Neural cell (in vitro differentiated cells): ENCODE measurements around the gene CATSPERD. TPM values are rescaled to one million over a fixed set of nuclear protein-coding genes. Genes with fewer than 3 reads are reported as not detected.
"Not testable (repeated sequence)": the region's sequence is repeated elsewhere in the genome, so short reads cannot be mapped to it uniquely, and the experiment has no call there.

Source experiments
- H2AFZ ChIP-seq: fragments of 200-600, 300-800 bp; sonication (generic), shearing (Covaris generic); 2 replicates; pipeline ENCODE4 v1.6.0; 2014; ENCODE audit warnings: low read depth, mild to moderate bottlenecking, antibody characterized with exemption, low read length, moderate library complexity
- H3F3A ChIP-seq: fragments of 200-600 bp; shearing (Covaris generic); 2 replicates; pipeline ENCODE4 v1.6.1; 2016; ENCODE audit warnings: mild to moderate bottlenecking, moderate library complexity, mixed read lengths, antibody characterized with exemption, low read length; ENCODE audit not compliant: insufficient read depth, poor library complexity, severe bottlenecking
- H3K27ac ChIP-seq: fragments of 200-600, 300-800 bp; sonication (generic), shearing (Covaris generic); 2 replicates; pipeline ENCODE4 v1.5.1; 2014; ENCODE audit warnings: mild to moderate bottlenecking, low read length, moderate library complexity
- H3K27me3 ChIP-seq: fragments of 300-800, 200-600 bp; sonication (generic), shearing (Covaris generic); 2 replicates; pipeline ENCODE4 v1.6.0; 2014; ENCODE audit warnings: mild to moderate bottlenecking, low read depth, low read length, moderate library complexity; ENCODE audit not compliant: insufficient read depth
- H3K36me3 ChIP-seq: fragments of 300-800, 200-600 bp; sonication (generic), shearing (Covaris generic); 2 replicates; pipeline ENCODE4 v1.5.1; 2014; ENCODE audit warnings: mild to moderate bottlenecking, antibody characterized with exemption, low read length, moderate library complexity; ENCODE audit not compliant: insufficient read depth
- H3K4me2 ChIP-seq: fragments of 300-800, 200-600 bp; sonication (generic), shearing (Covaris generic); 2 replicates; pipeline ENCODE4 v1.6.0; 2014; ENCODE audit warnings: mild to moderate bottlenecking, low read length
- H3K4me3 ChIP-seq: fragments of 300-800, 200-600 bp; sonication (generic), shearing (Covaris generic); 2 replicates; pipeline ENCODE4 v1.5.1; 2014; ENCODE audit warnings: mild to moderate bottlenecking, low read length, moderate library complexity
- H3K79me2 ChIP-seq: fragments of 200-600 bp; shearing (Covaris generic); replicated peaks from 2 replicates; pipeline ENCODE4 v1.6.0; 2014; ENCODE audit warnings: mild to moderate bottlenecking, low read length, moderate library complexity; ENCODE audit not compliant: insufficient read depth
- H3K9ac ChIP-seq: fragments of 300-800, 200-600 bp; sonication (generic), shearing (Covaris generic); 2 replicates; pipeline ENCODE4 v1.6.1; 2016; ENCODE audit warnings: mild to moderate bottlenecking, low read length, mixed read lengths
- H3K9me2 ChIP-seq: fragments of 200-600 bp; shearing (Covaris generic); 2 replicates; pipeline ENCODE4 v1.6.1; 2016; ENCODE audit warnings: mild to moderate bottlenecking, low read length, mixed read lengths; ENCODE audit not compliant: insufficient read depth
- H3K9me3 ChIP-seq: fragments of 200-600, 300-800 bp; sonication (generic), shearing (Covaris generic); 2 replicates; pipeline ENCODE4 v1.6.1; 2016; ENCODE audit warnings: mild to moderate bottlenecking, mixed run types, low read length, moderate library complexity, mixed read lengths
- H4K20me1 ChIP-seq: fragments of 200-600 bp; shearing (Covaris generic); 2 replicates; pipeline ENCODE4 v1.6.1; 2016; ENCODE audit warnings: mild to moderate bottlenecking, mixed run types; ENCODE audit not compliant: insufficient read depth
- EP300 ChIP-seq: fragments of 450-650 bp; conservative IDR thresholded peaks from 2 replicates; pipeline ENCODE4 v1.6.1; 2014; ENCODE audit warnings: antibody characterized with exemption, mild to moderate bottlenecking, moderate library complexity; ENCODE audit not compliant: poor library complexity, severe bottlenecking
- EZH2 ChIP-seq: fragments of 200-600, 300-800 bp; shearing (Covaris generic), sonication (generic); IDR thresholded peaks from 2 replicates; pipeline ENCODE4 v1.6.1; 2014; ENCODE audit warnings: antibody characterized with exemption, low read length, borderline replicate concordance, mild to moderate bottlenecking; ENCODE audit not compliant: insufficient read depth, poor library complexity, severe bottlenecking
- MXI1 ChIP-seq: fragments of 450-650 bp; conservative IDR thresholded peaks from 2 replicates; pipeline ENCODE4 v1.6.1; 2014; ENCODE audit warnings: antibody characterized with exemption, mild to moderate bottlenecking; ENCODE audit not compliant: poor library complexity, severe bottlenecking
- POLR2AphosphoS5 ChIP-seq: IDR thresholded peaks from 2 replicates; pipeline ENCODE4 v1.6.1; 2012
- RAD21 ChIP-seq: fragments of 450-650 bp; conservative IDR thresholded peaks from 2 replicates; pipeline ENCODE4 v1.6.1; 2014; ENCODE audit warnings: antibody characterized with exemption, mild to moderate bottlenecking, moderate library complexity
- SMC3 ChIP-seq: fragments of 450-650 bp; conservative IDR thresholded peaks from 2 replicates; pipeline ENCODE4 v1.6.1; 2014; ENCODE audit warnings: antibody characterized with exemption, mild to moderate bottlenecking, moderate library complexity; ENCODE audit not compliant: poor library complexity
- TAF1 ChIP-seq: IDR thresholded peaks from 2 replicates; pipeline ENCODE4 v1.6.1; 2012; ENCODE audit warnings: low read depth
- polyA plus RNA-seq: library from polyadenylated mRNA; depleted of rRNA; stranded (reverse); fragments of >200 nt; gene quantifications from 2 replicates; pipeline ENCODE4 v1.2.3, GENCODE V29; 2014
- TF ChIP-seq, protein P1 (sequence below): fragments of 450-650 bp; IDR thresholded peaks from 2 replicates; pipeline ENCODE4 v1.5.1; 2014; ENCODE audit warnings: antibody characterized with exemption, mild to moderate bottlenecking, moderate library complexity; ENCODE audit not compliant: poor library complexity, severe bottlenecking
- TF ChIP-seq, protein P2 (sequence below): IDR thresholded peaks from 2 replicates; pipeline ENCODE4 v1.6.1; 2012; ENCODE audit warnings: borderline replicate concordance

Gene CATSPERD
- polyA plus RNA-seq, 1 donor from 2014 or later = not detected

DNA sequence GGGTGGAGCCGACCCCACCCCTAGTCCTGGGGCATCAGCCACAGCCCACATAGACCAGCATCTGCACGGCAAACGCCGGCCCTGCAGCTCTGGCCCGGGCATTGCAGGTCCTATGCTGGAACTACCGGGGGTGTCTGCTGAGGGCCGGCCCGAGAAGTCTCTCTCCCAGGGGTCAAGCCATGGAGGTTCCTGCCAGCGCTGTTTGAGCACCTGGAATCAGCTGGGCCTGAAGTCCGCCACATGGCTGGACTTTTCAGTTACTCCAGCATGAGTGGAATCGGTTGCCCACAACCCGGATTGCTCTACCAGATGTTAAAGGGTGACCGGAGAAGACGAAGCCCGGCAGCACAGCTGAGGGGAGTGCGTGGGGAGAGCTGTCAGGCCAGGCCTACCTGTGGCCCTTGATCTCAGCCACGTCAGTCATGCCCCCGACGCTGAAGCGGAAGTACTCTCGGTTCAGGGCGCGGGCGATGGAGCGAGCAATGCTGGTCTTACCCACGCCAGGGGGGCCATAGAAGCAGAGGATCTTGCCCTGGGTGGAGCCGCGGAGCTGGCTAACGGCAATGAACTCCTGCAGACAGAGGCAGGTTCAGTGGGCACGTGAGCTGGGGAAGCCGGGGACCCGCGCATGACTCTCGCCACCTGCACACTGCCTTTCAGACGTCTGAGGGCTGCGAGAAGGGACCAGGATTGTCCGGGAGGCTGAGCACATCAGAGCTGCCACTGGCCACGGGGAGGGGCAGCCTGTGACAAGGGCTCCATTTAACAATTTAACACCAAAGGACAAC lies 21.6 kb upstream of the CATSPERD start:
- no peaks in the 10 kb centered on the region for H3K9me2 ChIP-seq
- no peaks in the 10 kb centered on the region for H3K79me2 ChIP-seq
- H3K4me3 ChIP-seq = no peak overlapping the region
- no peak for TF ChIP-seq EZH2
- no peak for TF ChIP-seq SMC3
- TF ChIP-seq RAD21 = no peak
- no peak for TF ChIP-seq EP300
- TF ChIP-seq, protein P1, sequence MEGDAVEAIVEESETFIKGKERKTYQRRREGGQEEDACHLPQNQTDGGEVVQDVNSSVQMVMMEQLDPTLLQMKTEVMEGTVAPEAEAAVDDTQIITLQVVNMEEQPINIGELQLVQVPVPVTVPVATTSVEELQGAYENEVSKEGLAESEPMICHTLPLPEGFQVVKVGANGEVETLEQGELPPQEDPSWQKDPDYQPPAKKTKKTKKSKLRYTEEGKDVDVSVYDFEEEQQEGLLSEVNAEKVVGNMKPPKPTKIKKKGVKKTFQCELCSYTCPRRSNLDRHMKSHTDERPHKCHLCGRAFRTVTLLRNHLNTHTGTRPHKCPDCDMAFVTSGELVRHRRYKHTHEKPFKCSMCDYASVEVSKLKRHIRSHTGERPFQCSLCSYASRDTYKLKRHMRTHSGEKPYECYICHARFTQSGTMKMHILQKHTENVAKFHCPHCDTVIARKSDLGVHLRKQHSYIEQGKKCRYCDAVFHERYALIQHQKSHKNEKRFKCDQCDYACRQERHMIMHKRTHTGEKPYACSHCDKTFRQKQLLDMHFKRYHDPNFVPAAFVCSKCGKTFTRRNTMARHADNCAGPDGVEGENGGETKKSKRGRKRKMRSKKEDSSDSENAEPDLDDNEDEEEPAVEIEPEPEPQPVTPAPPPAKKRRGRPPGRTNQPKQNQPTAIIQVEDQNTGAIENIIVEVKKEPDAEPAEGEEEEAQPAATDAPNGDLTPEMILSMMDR = no peak
- TF ChIP-seq, protein P2, sequence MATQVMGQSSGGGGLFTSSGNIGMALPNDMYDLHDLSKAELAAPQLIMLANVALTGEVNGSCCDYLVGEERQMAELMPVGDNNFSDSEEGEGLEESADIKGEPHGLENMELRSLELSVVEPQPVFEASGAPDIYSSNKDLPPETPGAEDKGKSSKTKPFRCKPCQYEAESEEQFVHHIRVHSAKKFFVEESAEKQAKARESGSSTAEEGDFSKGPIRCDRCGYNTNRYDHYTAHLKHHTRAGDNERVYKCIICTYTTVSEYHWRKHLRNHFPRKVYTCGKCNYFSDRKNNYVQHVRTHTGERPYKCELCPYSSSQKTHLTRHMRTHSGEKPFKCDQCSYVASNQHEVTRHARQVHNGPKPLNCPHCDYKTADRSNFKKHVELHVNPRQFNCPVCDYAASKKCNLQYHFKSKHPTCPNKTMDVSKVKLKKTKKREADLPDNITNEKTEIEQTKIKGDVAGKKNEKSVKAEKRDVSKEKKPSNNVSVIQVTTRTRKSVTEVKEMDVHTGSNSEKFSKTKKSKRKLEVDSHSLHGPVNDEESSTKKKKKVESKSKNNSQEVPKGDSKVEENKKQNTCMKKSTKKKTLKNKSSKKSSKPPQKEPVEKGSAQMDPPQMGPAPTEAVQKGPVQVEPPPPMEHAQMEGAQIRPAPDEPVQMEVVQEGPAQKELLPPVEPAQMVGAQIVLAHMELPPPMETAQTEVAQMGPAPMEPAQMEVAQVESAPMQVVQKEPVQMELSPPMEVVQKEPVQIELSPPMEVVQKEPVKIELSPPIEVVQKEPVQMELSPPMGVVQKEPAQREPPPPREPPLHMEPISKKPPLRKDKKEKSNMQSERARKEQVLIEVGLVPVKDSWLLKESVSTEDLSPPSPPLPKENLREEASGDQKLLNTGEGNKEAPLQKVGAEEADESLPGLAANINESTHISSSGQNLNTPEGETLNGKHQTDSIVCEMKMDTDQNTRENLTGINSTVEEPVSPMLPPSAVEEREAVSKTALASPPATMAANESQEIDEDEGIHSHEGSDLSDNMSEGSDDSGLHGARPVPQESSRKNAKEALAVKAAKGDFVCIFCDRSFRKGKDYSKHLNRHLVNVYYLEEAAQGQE = no peak
- TF ChIP-seq POLR2AphosphoS5 = no peak
- no peak for TF ChIP-seq TAF1
- TF ChIP-seq MXI1 = no peak
- no peaks in the 10 kb centered on the region for H4K20me1 ChIP-seq
- no peak overlapping the region for H2AFZ ChIP-seq
- H3K9ac ChIP-seq = no peak overlapping the region
- no peak overlapping the region for H3K27ac ChIP-seq
- H3K36me3 ChIP-seq = no peaks in the 10 kb centered on the region
- H3K4me2 ChIP-seq = no peak overlapping the region
- H3F3A ChIP-seq = no peaks in the 10 kb centered on the region
- no peaks in the 10 kb centered on the region for H3K27me3 ChIP-seq
- no peaks in the 10 kb centered on the region for H3K9me3 ChIP-seq

DNA sequence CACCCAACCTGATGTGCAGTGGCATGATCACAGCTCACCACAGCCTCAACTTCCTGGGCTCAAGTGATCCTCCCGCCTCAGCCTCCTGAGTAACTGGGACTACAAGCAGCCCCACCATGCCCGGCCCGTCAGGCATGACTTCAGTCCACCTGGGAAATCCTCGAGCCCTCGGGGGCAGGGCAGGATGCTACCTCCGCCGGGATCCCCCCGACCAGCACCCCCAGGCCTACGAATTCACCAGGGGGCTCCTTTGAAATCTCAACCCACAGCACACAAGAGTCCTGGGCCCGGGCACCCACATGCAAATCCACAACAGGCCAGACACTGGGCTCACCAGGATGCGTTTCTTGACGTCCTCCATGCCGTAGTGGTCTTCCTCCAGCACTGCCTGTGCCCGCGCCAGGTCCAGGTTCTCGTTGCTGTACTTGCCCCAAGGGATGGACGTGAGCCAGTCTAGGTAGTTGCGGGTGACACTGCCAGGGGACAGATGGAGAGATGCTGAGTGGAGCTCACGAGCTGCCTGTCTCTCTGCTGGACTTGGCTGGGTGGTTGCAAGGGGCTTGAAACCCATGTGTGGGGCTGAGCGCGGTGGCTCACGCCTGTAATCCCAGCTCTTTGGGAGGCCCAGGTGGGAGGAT lies 19.9 kb upstream of the CATSPERD start:
- no peaks in the 10 kb centered on the region for H3K79me2 ChIP-seq
- no peaks in the 10 kb centered on the region for H4K20me1 ChIP-seq
- H2AFZ ChIP-seq = no peak overlapping the region
- TF ChIP-seq, protein P1 = no peak
- no peak for TF ChIP-seq RAD21
- TF ChIP-seq MXI1 = no peak
- TF ChIP-seq EP300 = no peak
- TF ChIP-seq TAF1 = no peak
- no peak overlapping the region for H3K9ac ChIP-seq
- no peak overlapping the region for H3K27ac ChIP-seq
- H3K9me3 ChIP-seq = no peaks in the 10 kb centered on the region
- H3K27me3 ChIP-seq = no peaks in the 10 kb centered on the region
- no peaks in the 10 kb centered on the region for H3F3A ChIP-seq
- H3K4me2 ChIP-seq = no peak overlapping the region
- no peak overlapping the region for H3K4me3 ChIP-seq
- H3K36me3 ChIP-seq = no peaks in the 10 kb centered on the region
- H3K9me2 ChIP-seq = no peaks in the 10 kb centered on the region

DNA sequence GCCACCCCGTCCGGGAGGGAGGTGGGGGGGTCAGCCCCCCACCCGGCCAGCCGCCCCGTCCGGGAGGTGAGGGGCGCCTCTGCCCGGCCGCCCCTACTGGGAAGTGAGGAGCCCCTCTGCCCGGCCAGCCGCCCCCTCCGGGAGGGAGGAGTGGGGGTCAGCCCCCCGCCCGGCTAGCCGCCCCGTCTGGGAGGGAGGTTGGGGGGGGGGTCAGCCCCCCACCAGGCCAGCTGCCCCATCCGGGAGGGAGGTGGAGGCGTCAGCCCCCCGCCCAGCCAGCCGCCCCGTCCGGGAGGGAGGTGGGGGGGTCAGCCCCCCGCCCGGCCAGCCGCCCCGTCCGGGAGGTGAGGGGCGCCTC lies 18.4 kb upstream of the CATSPERD start:
- not testable (repeated sequence) for H3K4me3 ChIP-seq, H3K9ac ChIP-seq, H3K27ac ChIP-seq, H3F3A ChIP-seq, H3K27me3 ChIP-seq, H3K79me2 ChIP-seq, H4K20me1 ChIP-seq, H3K9me3 ChIP-seq, H3K36me3 ChIP-seq, H2AFZ ChIP-seq, H3K9me2 ChIP-seq, H3K4me2 ChIP-seq
